HepG2 (cell line): ENCODE measurements around the gene VEZT. TPM values are rescaled to one million over a fixed set of nuclear protein-coding genes. Genes with fewer than 3 reads are reported as not detected.

ENCODE experiments used
- ATAC-seq: fragments of 200-7000 bp; cut with Tn5 transposase; 3 replicates; pipeline ENCODE4 v1.9.1; 2020; ENCODE audit warnings: mild to moderate bottlenecking, moderate library complexity
- BruUV-seq: library from RNA; stranded (reverse); fragments of 400-500 nt; replicated peaks from 2 replicates; lab custom pipeline; 2021; lab: Mats Ljungman, UMichigan
- CTCF ChIA-PET: fragments of 300-600 bp; formaldehyde crosslinking; extraction: SDS; loops from one replicate; lab custom pipeline; 2021; ENCODE audit warnings: low total read pairs, inconsistent platforms, low intra/inter-chr PET ratio; lab: Yijun Ruan, JAX
- POLR2A ChIA-PET: fragments of 350-600 bp; sonication (Branson Sonifier 250); formaldehyde crosslinking; loops from one replicate; lab custom pipeline; 2020; ENCODE audit warnings: antibody characterized with exemption, inconsistent platforms; lab: Yijun Ruan, JAX
- DNase-seq: peaks from one replicate; pipeline ENCODE4 v3.0.0-alpha.2; 2015; ENCODE audit warnings: low spot score
- FAIRE-seq: peaks from 3 replicates; lab custom pipeline; 2011; peaks lifted over from hg19 to GRCh38; lab: Jason Lieb, UNC
- H2AFZ ChIP-seq: one replicate; pipeline ENCODE4 v1.6.1; 2011; ENCODE audit warnings: low read length, inconsistent platforms
- H3K27ac ChIP-seq: fragments of 300-600 bp; 3 replicates; pipeline ENCODE4 v1.8.0; 2011; ENCODE audit warnings: mixed run types, mild to moderate bottlenecking, mixed read lengths, low read length, inconsistent platforms; ENCODE audit not compliant: insufficient read depth; ENCODE audit errors: extremely low read length
- H3K27me3 ChIP-seq, 2 experiments: fragments of 200-600 bp in 1 of 2; 2 replicates in 1 of 2; 3 replicates in 1 of 2; pipeline versions ENCODE4 v1.6.0 to v1.8.0; 2011; ENCODE audit warnings: low read length in 2 of 2, mild to moderate bottlenecking in 2 of 2, moderate library complexity in 2 of 2, inconsistent platforms in 1 of 2; ENCODE audit not compliant: insufficient read depth in 2 of 2, control insufficient read depth in 1 of 2
- H3K36me3 ChIP-seq, 2 experiments: fragments of 200-600 bp in 1 of 2; replicated peaks in 1 of 2; 2 replicates in 1 of 2; 3 replicates in 1 of 2; pipeline versions ENCODE4 v1.5.1 to v1.8.0; 2011; ENCODE audit warnings: low read length in 2 of 2, inconsistent platforms in 1 of 2; ENCODE audit not compliant: insufficient read depth in 2 of 2, control insufficient read depth in 1 of 2
- H3K4me1 ChIP-seq: 2 replicates; pipeline ENCODE4 v1.5.1; 2012; ENCODE audit warnings: low read length, inconsistent platforms; ENCODE audit not compliant: insufficient read depth
- H3K4me2 ChIP-seq: 2 replicates; pipeline ENCODE4 v1.6.0; 2011; ENCODE audit warnings: low read depth, low read length, inconsistent platforms
- H3K4me3 ChIP-seq, 3 experiments: fragments of 200-600 bp in 1 of 3; sonication (generic), shearing (Covaris generic) in 1 of 3; replicated peaks in 1 of 3; 2 replicates each; pipeline ENCODE4 v1.5.1; 2011 to 2016; ENCODE audit warnings: low read length in 3 of 3, inconsistent platforms in 2 of 3, low read depth in 2 of 3, mild to moderate bottlenecking in 2 of 3, control low read depth in 1 of 3, mixed read lengths in 1 of 3; ENCODE audit not compliant: insufficient read depth in 1 of 3
- H3K79me2 ChIP-seq: one replicate; pipeline ENCODE4 v1.6.1; 2011; ENCODE audit warnings: low read length, inconsistent platforms; ENCODE audit not compliant: insufficient read depth
- H3K9ac ChIP-seq: 2 replicates; pipeline ENCODE4 v1.6.0; 2011; ENCODE audit warnings: mild to moderate bottlenecking, low read depth, low read length, inconsistent platforms; ENCODE audit not compliant: insufficient read depth
- H3K9me3 ChIP-seq: 2 replicates; pipeline ENCODE4 v1.5.1; 2012; ENCODE audit warnings: mild to moderate bottlenecking, low read length
- H4K20me1 ChIP-seq: 2 replicates; pipeline ENCODE4 v1.6.0; 2011; ENCODE audit warnings: inconsistent platforms, mild to moderate bottlenecking, low read length, moderate library complexity; ENCODE audit not compliant: insufficient read depth
- AGO2 ChIP-seq: fragments of 200-400 bp; formaldehyde crosslinking; optimal IDR thresholded peaks from 2 replicates; pipeline ENCODE3; 2017; ENCODE audit warnings: mild to moderate bottlenecking, low read depth, low read length, moderate library complexity
- ATF5 ChIP-seq: sonication (generic); formaldehyde crosslinking; IDR thresholded peaks from 2 replicates; pipeline ENCODE4 v1.4.0; 2020; ENCODE audit warnings: mild to moderate bottlenecking, low read depth, missing genetic modification reagents
- CREB1 ChIP-seq, 2 experiments: fragments of 450-650 bp in 1 of 2; IDR thresholded peaks; 2 replicates each; pipeline ENCODE4 v1.6.1; 2016 to 2017; ENCODE audit warnings: control low read depth in 1 of 2, mild to moderate bottlenecking in 1 of 2, missing compliant biosample characterization in 1 of 2, missing genetic modification characterization in 1 of 2
- KDM5B ChIP-seq: sonication (generic); formaldehyde crosslinking; IDR thresholded peaks from 2 replicates; pipeline ENCODE4 v1.4.0; 2020; ENCODE audit warnings: missing genetic modification reagents, mild to moderate bottlenecking, borderline replicate concordance
- POGZ ChIP-seq: sonication (generic); formaldehyde crosslinking; IDR thresholded peaks from 2 replicates; pipeline ENCODE4 v1.4.0; 2020; ENCODE audit warnings: mild to moderate bottlenecking, missing genetic modification reagents
- POLR2AphosphoS2 ChIP-seq: IDR thresholded peaks from 2 replicates; pipeline ENCODE4 v1.6.1; 2011; ENCODE audit warnings: low read depth, low read length, improper control_type of control experiment
- STAT5B ChIP-seq: sonication (generic); formaldehyde crosslinking; IDR thresholded peaks from 2 replicates; pipeline ENCODE4 v1.4.0; 2020; ENCODE audit warnings: missing genetic modification reagents
- TEAD3 ChIP-seq: optimal IDR thresholded peaks from 2 replicates; pipeline ENCODE3; 2016; ENCODE audit warnings: borderline replicate concordance
- ZNF317 ChIP-seq: sonication (generic); formaldehyde crosslinking; IDR thresholded peaks from 2 replicates; pipeline ENCODE4 v1.5.0; 2020; ENCODE audit warnings: mild to moderate bottlenecking, missing genetic modification reagents
- ZNF670 ChIP-seq: sonication (generic); formaldehyde crosslinking; IDR thresholded peaks from 2 replicates; pipeline ENCODE4 v1.8.0; 2022; ENCODE audit warnings: mild to moderate bottlenecking, missing genetic modification reagents, borderline replicate concordance
- WGBS: methylation state at CpG from one replicate; pipeline ENCODE4 v1.1.6; 2017; ENCODE audit warnings: low lambda C conversion rate; 5-methylcytosine and 5-hydroxymethylcytosine counted together
- in situ Hi-C: cut with HindIII; loops from 2 replicates; pipeline ENCODE4 v1.10.0; 2017; ENCODE audit warnings: low pct_unique_long_range_greater_than_20kb; ENCODE audit not compliant: extremely low pct_ligation_motif_present
- intact Hi-C: fragments of 100-400 bp; cut with micrococcal nuclease; formaldehyde crosslinking; loops from one replicate; pipeline ENCODE4 v1.10.0; 2022; ENCODE audit not compliant: unreplicated experiment
- polyA plus RNA-seq, 8 experiments: library from polyadenylated mRNA; depleted of rRNA in 3 of 8; stranded (reverse) in 7 of 8; unstranded in 1 of 8; fragments of >200 nt; fragmentation: Illumina TruSeq in 4 of 8; extraction: Trizol in 4 of 8; gene quantifications; 2 replicates each; pipeline versions ENCODE4 v1.2.1 to v1.2.3, GENCODE V29; 2011 to 2016; ENCODE audit warnings: low read depth in 4 of 8, missing spikeins in 1 of 8, mixed read lengths in 1 of 8; ENCODE audit not compliant: insufficient read depth in 1 of 8
- total RNA-seq, 5 experiments: library from RNA; depleted of rRNA; stranded (reverse); fragments of >200 nt; fragmentation: Illumina TruSeq; extraction: Trizol; gene quantifications; 2 replicates each; pipeline ENCODE4 v1.2.3, GENCODE V29; 2016; ENCODE audit warnings: low read depth in 1 of 5
- TF ChIP-seq, protein P1 (sequence below): sonication (generic); formaldehyde crosslinking; IDR thresholded peaks from 2 replicates; pipeline ENCODE4 v1.4.0; 2020; ENCODE audit warnings: mild to moderate bottlenecking, missing genetic modification reagents

The VEZT gene
- total and polyA plus RNA-seq, 2 of the 13 experiments (the other 11 are each of a cell fraction or from before 2014, with no cell fraction given) = 35.5 to 51.6 TPM

- in situ Hi-C loops = no loop called here
- intact Hi-C loops = no loop called here
- CTCF ChIA-PET = no interaction called here
These were observed 108.8 kb downstream of the VEZT start for GRCh38 chr12:95326445-95326844.

GRCh38 chr12:95326855-95327254 is 109.2 kb downstream of the VEZT start:
- no peak for DNase-seq
- no TSS peak for BruUV-seq
- Histone ChIP-seq H3K4me3 (no peak overlapping the region), H4K20me1 (no peaks in the 10 kb centered on the region), H3K4me2 (no peak overlapping the region), H3K4me1 (peaks cover 18% of the 10 kb centered on the region), H3K27ac (no peak overlapping the region)
- intact Hi-C loops = no loop called here
- WGBS = 53% methylated on average over 5 of the region's 5 CpGs
- no peak for ATAC-seq
- POLR2A ChIA-PET = no interaction called here
- TF ChIP-seq TEAD3 (CRISPR knock-in tag) (no peak), ZNF670 (CRISPR knock-in tag) (no peak), POGZ (CRISPR knock-in tag) (no peak), KDM5B (CRISPR knock-in tag) (no peak), STAT5B (CRISPR knock-in tag) (no peak), AGO2 (no peak), ATF5 (no peak), ZNF317 (CRISPR knock-in tag) (no peak)
- TF ChIP-seq, protein P1, sequence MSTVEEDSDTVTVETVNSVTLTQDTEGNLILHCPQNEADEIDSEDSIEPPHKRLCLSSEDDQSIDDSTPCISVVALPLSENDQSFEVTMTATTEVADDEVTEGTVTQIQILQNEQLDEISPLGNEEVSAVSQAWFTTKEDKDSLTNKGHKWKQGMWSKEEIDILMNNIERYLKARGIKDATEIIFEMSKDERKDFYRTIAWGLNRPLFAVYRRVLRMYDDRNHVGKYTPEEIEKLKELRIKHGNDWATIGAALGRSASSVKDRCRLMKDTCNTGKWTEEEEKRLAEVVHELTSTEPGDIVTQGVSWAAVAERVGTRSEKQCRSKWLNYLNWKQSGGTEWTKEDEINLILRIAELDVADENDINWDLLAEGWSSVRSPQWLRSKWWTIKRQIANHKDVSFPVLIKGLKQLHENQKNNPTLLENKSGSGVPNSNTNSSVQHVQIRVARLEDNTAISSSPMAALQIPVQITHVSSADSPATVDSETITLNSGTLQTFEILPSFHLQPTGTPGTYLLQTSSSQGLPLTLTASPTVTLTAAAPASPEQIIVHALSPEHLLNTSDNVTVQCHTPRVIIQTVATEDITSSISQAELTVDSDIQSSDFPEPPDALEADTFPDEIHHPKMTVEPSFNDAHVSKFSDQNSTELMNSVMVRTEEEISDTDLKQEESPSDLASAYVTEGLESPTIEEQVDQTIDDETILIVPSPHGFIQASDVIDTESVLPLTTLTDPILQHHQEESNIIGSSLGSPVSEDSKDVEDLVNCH (CRISPR knock-in tag) = no peak
- TF ChIP-seq, all 625 proteins: peak for 0
- CTCF ChIA-PET = no interaction called here
- H3K36me3 ChIP-seq = no peaks in the 10 kb centered on the region
- no peak overlapping the region for H3K9ac ChIP-seq
- no peaks in the 10 kb centered on the region for H3K9me3 ChIP-seq
- H3K27me3 ChIP-seq = no peaks in the 10 kb centered on the region
- H2AFZ ChIP-seq = no peak overlapping the region
- no peaks in the 10 kb centered on the region for H3K79me2 ChIP-seq
- no peak for FAIRE-seq
- in situ Hi-C loops = no loop called here

More at GRCh38 chr12:95326445-95326844, 108.8 kb downstream of the VEZT start:
- no peak for ATAC-seq
- Histone ChIP-seq H3K9ac (no peak overlapping the region), H4K20me1 (no peaks in the 10 kb centered on the region), H2AFZ (no peak overlapping the region), H3K4me1 (peaks cover 18% of the 10 kb centered on the region), H3K4me3 (no peak overlapping the region), H3K36me3 (no peaks in the 10 kb centered on the region), H3K79me2 (no peaks in the 10 kb centered on the region), H3K27ac (no peak overlapping the region), H3K27me3 (peaks cover 0 to 3% of the 10 kb centered on the region in 2 experiments; a peak in 2 of 5 replicates), H3K4me2 (no peak overlapping the region), H3K9me3 (no peaks in the 10 kb centered on the region)
- FAIRE-seq = no peak
- DNase-seq = peak; percentile 28
- no TSS peak for BruUV-seq
- TF ChIP-seq CREB1 (IDR thresholded peaks at IDR 0.05) = peak; percentile 47; the same call in 1 of the 2 replicates
- TF ChIP-seq CREB1 (CRISPR knock-in tag; IDR thresholded peaks at IDR 0.05) = no peak
- TF ChIP-seq POLR2AphosphoS2 = no peak
- POLR2A ChIA-PET = no interaction called here
- WGBS = 29% methylated on average over 1 of the region's 1 CpG
